ENCODE measurements around the gene FOXN3.
A peak's percentile ranks its signal among the peaks of the same experiment; 100 is the strongest.

The FOXN3 gene

DNA sequence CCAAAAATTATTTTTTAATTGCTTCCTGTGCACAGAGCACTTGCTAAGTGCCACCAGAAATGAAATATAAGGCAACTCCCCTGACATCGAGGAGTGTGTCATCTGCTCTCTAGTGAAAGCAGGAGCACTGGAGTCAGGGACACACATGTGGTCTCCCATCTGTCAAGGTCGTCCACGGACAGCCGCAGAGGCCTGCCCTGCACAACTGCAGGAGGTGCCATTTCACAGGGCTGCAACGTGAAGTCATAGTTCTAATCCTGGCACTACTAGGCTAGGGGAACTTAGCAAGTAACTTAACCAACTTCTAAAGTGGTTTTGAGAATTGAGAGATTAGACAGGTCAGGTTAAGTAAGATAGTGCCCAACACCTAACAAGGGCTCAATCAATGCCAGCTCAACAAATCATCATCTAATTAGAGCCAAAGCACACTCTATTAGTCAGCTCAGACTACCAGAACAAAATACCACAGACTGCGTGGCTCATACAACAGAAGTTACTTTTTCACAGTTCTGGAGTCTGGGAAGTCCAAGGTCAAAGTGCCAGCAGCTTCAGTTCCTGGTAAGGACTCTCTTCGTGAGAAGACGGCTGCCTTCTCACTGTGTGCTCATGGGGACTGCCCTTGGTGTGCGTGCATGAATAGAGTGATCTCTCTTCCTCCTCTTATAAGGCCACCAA, 30.7 kb downstream of the FOXN3 start:
- no peak overlapping the region for H3K4me3 ChIP-seq (ENCODE audit: low read length)
- TF ChIP-seq, protein P1, sequence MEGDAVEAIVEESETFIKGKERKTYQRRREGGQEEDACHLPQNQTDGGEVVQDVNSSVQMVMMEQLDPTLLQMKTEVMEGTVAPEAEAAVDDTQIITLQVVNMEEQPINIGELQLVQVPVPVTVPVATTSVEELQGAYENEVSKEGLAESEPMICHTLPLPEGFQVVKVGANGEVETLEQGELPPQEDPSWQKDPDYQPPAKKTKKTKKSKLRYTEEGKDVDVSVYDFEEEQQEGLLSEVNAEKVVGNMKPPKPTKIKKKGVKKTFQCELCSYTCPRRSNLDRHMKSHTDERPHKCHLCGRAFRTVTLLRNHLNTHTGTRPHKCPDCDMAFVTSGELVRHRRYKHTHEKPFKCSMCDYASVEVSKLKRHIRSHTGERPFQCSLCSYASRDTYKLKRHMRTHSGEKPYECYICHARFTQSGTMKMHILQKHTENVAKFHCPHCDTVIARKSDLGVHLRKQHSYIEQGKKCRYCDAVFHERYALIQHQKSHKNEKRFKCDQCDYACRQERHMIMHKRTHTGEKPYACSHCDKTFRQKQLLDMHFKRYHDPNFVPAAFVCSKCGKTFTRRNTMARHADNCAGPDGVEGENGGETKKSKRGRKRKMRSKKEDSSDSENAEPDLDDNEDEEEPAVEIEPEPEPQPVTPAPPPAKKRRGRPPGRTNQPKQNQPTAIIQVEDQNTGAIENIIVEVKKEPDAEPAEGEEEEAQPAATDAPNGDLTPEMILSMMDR (IDR thresholded peaks at IDR 0.05; ENCODE audit: insufficient read depth, low read depth, low read length, missing control alignments) = no peak
- DNase-seq (ENCODE audit: low read depth) = peak; percentile 36

DNA sequence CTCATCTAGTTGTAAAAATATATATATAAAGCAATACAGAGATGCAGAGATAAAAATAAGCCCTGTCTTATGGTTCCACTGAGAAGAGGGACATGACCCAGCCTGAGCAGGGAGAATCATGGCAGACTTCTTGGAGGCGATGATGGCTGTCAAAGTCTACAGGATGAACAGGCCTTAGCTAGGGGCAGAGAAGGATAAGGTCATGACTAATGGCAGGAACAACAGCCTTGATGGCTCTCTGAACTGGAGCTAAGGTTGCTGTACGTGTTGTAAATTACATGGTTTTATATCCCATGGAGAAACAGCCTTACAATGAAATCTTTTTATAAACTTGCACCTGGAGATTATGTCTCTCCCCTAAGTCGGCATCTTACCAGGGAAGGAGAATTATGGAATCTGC, 32.4 kb downstream of the FOXN3 start:
- TF ChIP-seq, protein P1 (IDR thresholded peaks at IDR 0.05; ENCODE audit: insufficient read depth, low read depth, low read length, missing control alignments) = no peak
- no peak for DNase-seq (ENCODE audit: low read depth)
- H3K4me3 ChIP-seq (ENCODE audit: low read length) = no peak overlapping the region

DNA sequence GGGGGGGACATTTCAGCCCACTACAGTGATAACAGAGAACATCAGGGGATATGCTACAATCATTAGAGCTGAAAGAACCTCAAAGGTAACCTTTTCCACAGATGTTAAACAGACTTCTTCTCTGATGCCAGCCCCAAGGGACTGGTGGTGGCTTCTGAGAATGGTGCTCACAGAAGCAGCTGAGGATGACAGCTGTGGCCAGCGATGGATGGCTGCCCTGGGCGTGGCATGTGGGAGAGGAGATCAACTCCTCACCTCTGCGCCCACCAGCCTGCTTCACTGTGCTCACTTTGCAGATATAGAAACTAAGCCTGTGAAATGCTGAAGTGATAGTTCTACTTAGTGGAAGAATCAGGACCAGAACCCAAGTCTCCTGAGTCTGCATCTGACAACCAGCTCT, 33.0 kb downstream of the FOXN3 start:
- no peak for DNase-seq (ENCODE audit: low read depth)
- no peak overlapping the region for H3K4me3 ChIP-seq (ENCODE audit: low read length)
- TF ChIP-seq, protein P1 (IDR thresholded peaks at IDR 0.05; ENCODE audit: insufficient read depth, low read depth, low read length, missing control alignments) = no peak

DNA sequence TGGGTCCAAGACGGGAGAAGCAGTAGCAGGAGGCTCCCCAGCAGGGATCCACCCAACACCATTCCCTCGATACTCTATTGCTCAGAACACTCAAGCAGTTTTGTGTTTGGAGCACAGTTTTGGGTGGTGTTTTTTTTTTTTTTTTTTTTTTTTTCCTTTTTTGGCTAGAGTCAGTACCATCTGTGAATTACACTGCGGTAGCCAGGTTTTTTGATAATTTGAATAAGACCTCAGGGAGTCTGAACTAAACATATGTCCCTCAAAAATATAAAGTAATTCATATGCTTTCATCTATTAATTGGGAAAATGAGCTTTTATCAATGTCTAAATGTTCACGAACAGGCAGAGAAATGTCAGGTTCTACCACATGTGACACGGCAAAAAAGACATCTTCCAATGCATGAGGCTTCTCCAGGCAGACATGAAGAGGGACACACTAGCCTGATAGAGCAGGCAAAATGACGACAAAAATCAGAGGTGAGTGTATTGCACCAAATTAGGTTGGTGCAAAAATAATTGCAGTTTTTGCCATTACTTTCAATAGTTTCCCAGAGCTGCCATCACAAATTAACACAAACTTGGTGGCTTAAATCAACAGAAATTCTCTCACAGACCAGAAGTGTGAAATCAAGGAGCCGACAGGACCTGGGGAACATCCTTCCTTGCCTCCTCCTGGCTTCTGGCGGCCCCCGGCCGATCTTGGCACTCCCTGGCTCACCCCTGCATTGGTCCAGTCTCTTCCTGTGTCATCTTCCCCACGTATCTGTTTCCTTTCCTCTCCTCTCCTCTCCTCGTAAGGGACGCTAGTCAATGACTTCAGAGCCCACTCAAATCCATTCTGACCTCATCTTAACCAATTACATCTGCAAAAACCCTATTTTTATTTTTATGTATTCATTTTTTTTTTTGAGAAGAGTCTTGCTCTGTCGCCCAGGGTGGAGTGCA, 33.9 kb downstream of the FOXN3 start:
- TF ChIP-seq, protein P1 (IDR thresholded peaks at IDR 0.05; ENCODE audit: insufficient read depth, low read depth, low read length, missing control alignments) = no peak
- no peak overlapping the region for H3K4me3 ChIP-seq (ENCODE audit: low read length)
- no peak for DNase-seq (ENCODE audit: low read depth)

DNA sequence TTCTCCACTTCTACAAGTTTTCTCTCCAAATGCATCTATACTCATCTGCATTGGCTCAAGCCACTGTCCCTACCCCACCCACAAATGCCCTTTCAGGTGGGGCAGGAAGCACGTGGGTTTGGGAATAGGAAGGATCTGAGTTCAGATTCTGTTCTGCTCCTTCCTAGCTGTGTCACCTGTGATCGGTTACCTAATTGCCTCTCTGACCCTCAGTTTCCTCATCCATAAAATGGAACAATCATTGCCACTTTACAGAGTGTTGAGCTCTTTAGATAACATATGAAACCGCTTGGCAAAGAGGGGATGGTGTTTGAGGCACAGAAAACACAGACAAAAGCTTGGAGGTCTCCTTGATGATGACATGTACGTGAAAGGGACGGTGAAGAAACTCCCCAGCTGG, 34.5 kb downstream of the FOXN3 start:
- TF ChIP-seq, protein P1 (IDR thresholded peaks at IDR 0.05; ENCODE audit: insufficient read depth, low read depth, low read length, missing control alignments) = no peak
- no peak overlapping the region for H3K4me3 ChIP-seq (ENCODE audit: low read length)
- no peak for DNase-seq (ENCODE audit: low read depth)

DNA sequence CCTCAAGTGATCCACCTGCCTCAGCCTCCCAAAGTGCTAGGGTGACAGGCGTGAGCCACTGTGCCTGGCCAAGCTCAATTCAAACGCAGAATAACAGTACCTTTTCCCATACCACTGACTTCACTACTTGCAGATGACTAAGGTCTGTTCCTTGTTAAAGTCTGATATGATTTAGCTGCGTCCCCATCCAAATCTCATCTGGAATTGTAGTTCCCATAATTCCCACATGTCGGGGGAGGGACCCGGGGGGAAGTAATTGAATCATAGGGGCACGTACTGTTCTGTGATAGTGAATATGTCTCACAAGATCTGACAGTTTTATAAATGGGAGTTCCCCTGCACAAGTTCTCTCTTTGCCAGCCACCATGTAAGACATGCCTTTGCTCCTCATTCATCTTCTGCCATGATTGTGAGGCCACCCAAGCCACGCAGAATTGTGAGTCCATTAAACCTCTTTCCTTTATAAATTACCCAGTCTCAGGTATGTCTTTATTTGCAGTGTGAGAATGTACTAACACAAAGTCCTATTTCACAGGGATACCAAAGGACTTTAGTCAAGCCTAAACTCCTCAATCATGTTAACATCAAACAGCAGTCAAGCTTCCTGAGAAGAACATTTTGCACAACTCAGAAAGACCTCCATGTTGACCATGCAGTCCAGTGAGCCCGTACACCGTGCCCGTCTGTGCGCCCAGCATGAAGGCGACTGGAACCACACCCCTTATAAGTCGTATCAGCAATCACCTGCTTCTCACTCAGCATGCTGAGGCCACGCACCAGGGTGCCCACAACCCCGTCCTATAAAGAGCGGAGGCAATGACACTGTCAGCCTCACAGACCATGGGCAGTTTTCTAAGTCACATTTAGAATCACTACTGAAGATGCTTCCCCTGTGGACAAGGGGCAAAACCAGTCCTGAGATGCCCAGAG, 36.9 kb downstream of the FOXN3 start:
- DNase-seq (ENCODE audit: low read depth) = no peak
- H3K4me3 ChIP-seq (ENCODE audit: low read length) = no peak overlapping the region
- TF ChIP-seq, protein P1 (IDR thresholded peaks at IDR 0.05; ENCODE audit: insufficient read depth, low read depth, low read length, missing control alignments) = no peak
